Left kidney (tissue), 2 donors: ENCODE results near the gene SLC39A1. TPM values are rescaled to one million over a fixed set of nuclear protein-coding genes. Genes with fewer than 3 reads are reported as not detected.
"Not testable (repeated sequence)": the region's sequence is repeated elsewhere in the genome, so short reads cannot be mapped to it uniquely, and the experiment has no call there.

Experiments
- DNase-seq: peaks from one replicate; pipeline ENCODE4 v3.0.0-alpha.2; 2013
- polyA plus RNA-seq: library from polyadenylated mRNA; unstranded; fragments of 120-200 nt; gene quantifications from one replicate; pipeline ENCODE4 v1.2.1, GENCODE V29; 2013; ENCODE audit not compliant: insufficient read length

SLC39A1 gene
- polyA plus RNA-seq, 1 donor, result 66.4 TPM

DNA sequence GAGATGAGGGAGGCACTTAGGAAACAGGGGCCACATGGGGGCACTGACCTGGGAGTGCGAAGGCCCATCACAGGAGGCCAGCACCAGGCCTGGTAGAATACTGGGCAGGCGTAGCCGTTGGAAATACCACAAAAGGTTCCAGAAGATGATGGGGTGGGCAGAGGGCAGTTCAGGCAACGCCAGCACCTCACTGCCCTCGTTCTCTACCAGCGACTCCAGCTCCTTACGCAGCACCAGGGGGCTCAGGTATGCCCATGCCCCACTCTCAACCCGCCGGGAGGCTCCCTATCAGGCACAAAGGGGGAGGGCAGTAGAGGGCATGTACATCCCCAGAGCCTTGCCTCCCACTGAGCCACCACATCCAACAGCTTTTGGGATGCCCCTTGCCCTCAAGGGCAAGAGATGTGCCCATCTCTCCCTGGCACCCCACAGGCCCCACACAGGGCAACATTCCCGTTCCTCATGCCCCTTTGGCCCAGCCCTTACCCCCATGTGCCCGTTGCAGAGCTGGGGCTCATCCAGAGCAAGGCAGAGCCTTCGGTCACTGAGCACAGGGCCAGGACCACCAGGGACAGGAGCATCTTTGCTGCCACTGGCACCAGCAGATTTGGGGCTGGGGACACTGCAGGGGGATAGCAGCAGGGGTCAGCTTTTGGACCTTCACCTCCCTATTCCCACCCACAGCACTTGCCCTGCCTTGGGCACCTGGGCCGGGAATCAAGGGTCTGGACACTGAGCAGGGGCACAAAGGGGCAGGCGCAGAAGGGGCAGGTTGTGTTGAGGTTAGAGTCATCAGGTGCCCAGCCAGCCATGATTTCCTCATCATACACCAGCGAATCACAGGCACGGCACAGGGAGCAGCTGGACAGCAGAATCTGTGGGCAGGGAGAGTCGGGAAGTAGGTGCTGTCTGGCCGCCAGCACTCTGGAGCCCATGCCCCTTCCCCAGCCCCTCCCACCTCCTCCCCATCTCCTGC lies 30.9 kb downstream of the SLC39A1 start:
- no peak for DNase-seq

DNA sequence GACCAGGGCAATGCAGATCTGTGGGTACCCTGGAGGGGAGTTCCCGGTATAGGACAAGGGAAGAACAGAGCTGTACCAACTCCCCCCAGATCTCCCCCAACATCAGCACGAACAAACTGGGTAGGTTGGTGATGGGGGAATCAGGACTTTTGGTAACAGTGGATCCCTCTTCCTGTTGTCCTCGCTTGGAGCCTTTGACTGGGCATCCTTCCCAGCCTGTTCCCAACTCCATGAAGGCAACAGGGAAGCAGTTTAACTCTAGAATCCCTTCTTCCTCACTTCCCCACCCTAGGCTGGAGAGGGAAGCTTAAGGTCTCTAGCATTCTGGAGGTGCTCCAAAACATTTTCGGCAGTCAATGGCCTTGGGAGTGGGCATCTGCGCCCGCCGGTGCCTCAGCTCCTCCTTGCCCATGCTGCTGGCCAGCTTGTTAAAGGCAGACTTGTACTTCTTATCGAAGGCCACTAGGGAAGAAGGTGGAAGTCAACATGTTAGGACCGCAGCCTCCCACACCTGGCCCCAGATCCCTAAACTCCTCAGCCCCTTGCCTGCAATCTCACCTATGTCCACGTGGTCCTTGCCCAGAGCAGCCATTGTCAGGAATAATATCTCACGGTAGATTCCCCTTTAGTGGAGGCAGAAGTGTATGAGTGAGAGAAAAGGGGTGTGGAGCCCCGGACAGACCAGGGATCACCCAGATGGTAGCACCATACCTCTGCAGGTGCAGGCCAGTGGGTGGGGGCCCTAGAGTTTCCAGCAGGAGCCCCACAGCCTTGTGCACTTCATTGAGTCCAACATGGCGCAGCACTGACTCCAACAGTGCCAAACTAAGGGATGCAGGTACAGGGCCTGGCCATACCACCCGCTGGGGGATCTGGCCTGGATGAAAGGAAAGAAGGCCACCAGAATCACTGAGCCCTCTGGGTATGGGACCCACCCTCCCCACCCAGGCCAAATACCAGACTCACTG lies 33.1 kb downstream of the SLC39A1 start:
- no peak for DNase-seq

DNA sequence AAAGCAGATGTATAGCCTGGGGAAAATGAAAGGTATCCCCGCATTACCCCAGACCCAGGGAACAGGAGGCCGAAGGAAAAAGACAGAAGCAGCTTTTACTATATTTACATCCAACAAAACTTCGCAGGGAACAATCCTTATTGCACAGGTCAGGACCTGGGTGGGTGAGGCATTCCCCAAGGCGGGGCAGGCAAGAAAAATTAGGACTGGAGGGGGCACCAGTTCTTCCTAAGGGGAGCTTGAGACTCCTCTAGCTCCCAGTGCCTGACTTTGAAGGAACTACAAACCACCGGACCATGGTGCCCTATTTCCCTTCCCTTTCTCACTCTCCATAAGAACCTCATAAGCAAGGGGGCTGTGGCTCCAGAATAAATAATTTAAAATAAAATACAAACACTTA lies 33.9 kb downstream of the SLC39A1 start:
- DNase-seq, result no peak

DNA sequence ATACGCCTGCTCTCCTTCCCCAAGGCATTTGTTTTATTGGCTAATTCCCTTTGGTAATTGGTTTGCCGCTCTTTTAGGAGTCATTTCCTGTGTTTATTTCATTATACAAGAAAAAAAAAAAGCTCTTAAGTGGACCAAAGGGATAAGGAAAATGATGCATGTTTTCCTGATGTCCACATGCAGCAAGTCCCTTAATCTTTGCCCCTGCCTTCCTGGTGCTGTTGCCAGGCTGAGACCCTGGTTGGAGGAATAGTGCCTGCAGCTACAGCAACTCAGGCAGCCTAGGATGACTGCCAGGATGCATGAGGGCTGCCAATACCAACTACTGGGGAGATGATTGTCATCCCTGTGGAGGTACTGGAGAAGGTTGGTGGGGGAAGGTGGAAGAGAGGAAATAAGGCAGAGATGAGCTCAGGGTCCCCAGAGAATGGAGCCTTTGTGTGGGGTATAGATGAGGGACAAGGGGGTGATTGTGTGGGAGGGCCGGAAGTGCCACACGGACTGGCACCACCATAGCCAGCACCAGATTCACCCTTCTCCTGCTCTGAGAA lies 34.5 kb downstream of the SLC39A1 start:
- DNase-seq, result no peak

DNA sequence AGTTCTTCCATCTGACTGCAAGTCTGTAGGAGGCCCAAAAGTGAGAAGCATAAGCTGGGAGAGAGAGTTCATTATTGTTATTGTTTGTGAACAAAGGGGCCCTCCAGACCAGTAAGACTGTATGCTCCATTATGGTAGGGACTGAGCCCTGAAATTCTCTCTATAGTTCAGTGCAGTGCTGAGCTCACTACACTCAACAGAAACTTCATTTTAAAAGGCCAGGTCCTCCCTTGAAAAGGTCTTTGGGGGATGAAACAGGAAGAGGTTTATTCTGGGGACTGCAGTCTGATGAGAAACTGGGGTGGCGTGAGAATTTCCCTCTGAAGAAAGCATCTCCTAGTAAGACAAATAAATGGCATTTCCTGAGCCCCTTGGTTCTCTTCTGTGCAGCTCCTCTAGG lies 35.1 kb downstream of the SLC39A1 start:
- DNase-seq, result no peak

DNA sequence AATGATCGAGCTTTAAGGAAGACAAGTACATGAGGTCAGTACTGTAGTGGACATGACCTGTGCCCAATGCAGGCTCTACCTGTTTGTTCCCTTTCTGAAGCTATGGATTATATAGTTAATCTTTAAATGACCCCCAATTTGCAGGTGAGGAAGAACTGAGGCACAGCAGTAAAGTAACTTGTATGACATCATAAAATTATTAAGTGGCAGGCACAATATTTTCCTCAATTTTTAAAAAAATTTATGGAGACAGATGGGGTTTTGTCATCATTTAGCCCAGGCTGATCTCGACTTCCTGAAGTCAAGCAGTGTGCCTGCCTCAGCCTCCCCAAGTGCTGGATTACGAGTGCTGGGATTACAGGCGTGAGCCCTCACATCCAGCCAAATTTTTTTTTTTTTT lies 36.9 kb downstream of the SLC39A1 start:
- no peak for DNase-seq

DNA sequence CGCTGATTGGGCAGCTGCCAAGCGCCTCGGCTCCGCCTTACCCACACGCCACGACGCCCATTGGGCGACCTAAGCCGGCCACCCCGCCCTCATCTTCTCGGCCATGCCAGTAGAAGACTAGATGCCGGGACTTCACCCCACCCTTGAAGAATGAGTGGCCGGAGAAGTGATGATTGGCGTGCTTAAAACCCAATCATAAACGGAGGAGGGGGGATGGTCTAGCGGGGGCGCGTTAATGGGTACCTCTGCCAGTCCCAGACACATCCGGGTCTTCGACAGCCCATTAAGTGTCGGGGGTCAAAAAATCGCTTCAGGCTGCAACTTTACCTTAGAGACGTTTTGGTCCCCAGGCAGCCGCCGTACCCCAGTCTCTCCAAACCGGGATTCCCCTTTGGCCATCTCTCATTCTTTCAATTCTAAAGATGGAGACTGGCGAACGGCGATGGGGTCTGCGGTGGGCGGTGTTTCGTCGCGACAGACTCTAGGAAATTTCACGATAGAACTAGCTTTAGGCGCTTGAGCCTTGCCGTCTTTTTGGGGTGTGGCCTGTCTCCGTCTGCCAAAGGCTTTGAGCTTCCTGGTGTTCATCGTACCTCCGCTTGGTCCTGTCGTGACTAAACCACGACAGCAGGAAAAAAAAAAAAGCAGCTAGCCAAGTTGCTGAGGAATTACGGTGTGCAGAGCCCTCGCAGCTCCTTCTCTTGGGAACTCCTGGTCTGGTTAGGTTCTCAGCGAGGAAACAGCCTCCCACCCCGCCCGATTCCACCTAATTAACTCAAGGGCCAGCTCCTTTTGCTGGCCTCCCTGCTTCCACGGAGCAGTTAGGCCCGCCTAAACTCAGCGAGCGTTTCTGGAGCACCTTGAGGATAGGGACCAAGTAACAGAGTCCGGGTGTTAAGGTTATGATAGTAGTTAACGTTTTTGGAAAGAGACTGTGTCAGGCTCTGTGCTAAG lies 40.1 kb downstream of the SLC39A1 start, which contains the start of gene GATAD2B:
Gene GATAD2B (minus strand): TSS at position 1 of the 954 bp plus-strand sequence. CDS start 94,625 bp downstream, outside the sequence.
- DNase-seq, result peak; percentile 100

DNA sequence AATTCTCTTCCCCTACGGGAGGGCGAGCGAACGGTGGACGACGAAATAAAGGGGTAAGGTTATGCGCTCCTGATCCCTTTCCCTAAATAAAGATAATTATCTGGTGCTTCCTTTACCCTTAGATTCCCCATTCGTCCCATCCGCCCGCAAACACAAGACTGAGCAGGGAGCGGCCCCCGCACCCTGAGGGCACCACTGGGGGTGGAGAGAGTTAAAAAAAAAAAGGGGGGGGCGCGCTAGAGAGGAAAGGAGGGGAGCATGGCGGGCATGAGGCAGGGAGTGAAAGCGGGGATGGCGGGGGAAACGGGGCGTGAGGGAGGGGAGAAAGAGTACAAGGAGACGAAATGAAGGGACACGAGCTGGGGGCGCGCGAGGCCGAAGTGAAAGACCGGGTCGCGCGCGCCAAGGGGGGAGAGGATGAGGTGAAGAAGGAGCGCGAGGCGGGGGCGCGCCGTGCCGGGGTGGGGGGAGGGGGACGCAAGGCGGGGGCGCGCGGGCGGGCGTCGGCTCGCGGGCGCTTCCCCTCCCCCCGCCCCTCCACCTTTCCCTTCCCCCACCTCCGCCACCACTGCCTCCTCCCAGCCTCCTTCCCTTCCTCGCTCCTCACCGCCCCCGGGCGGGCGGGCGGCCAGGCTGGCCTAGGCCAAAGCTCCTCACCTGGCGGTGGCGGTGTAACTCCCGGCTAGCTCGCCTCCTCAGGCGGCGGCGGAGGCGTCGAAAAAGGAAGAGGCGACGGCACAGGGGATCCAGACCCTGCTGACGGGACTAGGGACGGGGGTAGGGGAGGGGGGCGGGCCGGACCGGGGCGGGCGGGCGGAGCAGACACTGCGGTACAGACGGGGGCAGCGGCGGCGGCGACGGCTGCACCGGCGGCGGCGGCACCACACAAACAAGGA lies 41.0 kb downstream of the SLC39A1 start:
- no peak for DNase-seq

DNA sequence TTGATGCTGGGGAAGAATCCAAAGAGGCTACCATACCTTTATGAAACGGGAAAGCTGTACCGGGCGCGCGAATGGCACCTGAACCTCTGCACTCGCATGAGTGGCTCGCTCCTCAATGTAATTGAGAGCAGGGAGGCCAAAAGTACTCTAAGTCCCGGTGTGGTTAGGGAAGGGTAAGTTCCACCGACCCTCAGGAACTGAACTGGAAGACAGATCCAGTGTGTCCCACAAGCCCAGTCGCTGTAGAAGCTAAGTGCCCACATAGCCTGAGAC lies 41.6 kb downstream of the SLC39A1 start:
- no peak for DNase-seq

DNA sequence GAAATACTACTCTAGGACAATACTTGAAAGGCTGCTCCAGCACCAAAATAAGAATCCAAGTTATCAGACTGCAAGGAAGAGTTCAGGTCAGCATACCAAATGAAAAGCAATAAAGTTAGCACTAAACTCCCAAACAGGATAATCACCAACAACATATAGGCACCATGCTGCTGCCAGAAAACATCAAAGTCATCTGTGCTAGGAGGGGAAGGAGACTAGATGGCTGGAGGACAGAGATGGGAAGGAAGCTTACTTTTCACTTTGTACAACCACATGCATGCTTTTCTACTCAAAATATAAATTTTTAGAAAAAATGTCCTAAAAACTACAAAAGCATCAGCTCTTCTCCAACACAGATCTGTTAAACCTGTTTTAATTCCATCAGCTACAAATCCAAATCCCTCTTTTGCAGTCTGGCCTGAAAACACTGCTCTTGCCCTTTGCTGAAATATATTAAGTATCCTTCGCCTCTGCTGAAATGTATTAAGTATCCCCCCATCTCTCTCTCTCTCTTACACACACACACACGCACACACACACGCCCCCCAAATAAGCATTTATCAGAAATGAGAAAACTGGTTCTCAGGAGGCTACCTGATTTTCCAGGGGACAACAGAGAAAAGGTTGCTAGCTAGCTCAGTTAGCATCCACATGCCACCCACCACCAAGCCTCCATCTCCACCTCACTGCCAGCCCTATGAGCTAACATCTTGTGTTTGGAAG lies 42.1 kb downstream of the SLC39A1 start:
- DNase-seq, result no peak

DNA sequence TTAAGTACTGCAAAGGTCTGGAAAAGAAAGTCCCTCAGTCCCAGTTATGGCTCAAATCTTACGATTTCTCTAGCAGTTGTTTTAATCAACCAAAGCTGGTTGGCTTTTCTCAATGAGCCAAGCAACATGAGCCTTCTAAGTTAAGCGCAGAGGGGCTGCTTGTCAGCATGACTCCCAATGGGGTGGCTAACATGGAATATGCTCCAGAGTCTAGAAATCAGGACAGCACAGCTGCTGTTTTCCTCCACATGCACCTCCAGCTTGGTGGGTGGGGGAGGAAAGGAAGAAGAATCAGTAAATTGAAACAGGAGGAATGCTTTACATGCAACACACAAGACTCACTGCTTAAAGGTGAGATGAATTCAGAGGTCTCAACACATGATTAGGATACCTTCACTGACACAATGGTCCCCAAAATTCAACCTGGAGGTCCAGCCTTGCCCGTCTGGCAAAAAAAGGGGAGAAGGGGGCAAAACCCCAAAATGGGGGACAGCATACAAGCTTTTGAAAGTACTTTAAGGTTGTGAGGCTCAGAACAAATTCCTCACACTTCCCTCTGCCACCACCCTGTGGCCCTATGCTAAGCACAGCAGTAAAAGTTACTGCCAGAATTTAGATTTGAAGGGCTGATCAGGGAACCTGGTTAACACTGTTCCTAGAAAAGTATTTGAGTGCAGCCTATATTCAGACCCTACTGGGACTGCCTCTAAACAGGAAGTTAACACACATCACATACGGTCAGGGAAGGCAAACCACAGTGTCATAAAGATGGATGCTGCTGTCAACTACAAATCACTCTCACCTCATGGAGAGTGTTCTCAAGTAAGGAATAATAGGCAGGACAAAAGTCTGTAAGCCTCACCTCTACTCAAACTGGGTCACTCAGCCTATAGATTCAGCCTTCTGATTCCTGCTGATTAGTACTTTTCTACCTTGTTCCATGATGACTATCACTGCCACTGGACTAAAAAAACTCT lies 43.2 kb downstream of the SLC39A1 start:
- DNase-seq, result no peak

DNA sequence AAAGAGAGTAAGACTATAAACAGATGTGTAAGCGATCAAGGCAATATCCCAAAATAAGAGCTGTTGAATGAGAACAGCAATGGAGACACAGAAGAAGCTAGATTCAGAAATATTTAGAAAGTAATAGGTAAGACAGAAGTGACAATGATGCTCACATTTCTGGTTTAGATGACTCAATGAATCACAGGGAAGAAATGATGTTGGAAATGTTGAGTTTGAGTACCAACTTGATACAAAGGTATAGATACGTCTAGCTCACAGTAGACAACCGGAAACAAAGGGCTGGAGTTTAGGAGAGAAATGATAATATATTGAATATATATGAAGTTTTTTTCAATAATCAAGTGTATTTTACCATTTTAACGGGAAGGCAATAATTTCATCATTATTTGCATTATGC lies 47.0 kb downstream of the SLC39A1 start:
- DNase-seq, result no peak

DNA sequence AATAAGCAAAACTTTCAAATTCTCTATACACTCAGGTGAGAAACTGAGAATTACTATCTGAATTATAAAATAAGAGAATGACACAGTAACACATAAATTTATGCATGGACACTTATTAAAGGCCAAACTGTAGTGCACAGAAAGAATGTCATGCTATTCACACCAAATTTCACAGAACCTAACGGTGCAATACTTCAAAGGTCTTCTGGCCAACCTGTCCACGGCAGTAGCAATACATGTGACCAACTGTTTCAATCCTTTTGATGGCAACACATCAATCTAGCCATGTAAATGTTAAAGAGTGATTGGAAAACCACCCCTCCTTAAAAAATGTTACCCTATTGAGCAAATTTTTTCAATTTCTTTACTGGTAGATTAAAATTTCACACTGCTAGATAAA lies 51.0 kb downstream of the SLC39A1 start:
- DNase-seq, result no peak

DNA sequence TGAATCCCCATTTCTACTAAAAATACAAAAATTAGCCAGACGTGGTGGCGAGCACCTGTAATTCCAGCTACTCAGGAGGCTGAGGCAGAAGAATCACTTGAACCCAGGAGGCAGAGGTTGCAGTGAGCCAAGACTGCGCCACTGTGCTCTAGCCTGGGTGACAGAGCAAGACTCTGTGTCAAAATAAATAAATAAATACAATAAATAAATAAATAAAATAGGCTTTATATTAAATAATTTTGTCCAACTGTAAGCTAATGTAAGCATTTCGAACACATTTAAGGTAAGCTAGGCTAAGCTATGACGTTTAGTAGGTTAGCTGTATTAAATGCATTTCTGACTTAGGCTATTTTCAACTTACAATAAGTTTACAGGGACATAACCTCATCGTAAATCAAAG lies 52.8 kb downstream of the SLC39A1 start:
- not testable (repeated sequence) for DNase-seq
